Activated T-helper 2 cell treated with anti-CD3 and anti-CD28 coated beads, Interferon-gamma antibody, Interleukin-2, Interleukin-4, amounts not matched to agents 10 μg/mL and 5 μg/mL and 100 μg/mL, durations not matched to agents 14 hours and 24 hours and 36 hours (primary cell): ENCODE results near the gene ANK3. TPM values are rescaled to one million over a fixed set of nuclear protein-coding genes. Genes with fewer than 3 reads are reported as not detected.

Experiments
- DNase-seq: peaks from one replicate; pipeline ENCODE4 v3.0.0; 2021; ENCODE audit warnings: low spot score
- H3K27ac Mint-ChIP-seq: one replicate; pipeline ENCODE4 v1.8.0; 2021; ENCODE audit warnings: mixed read lengths
- H3K27me3 Mint-ChIP-seq: one replicate; pipeline ENCODE4 v1.8.0; 2021; ENCODE audit warnings: low read depth, mixed read lengths
- H3K36me3 Mint-ChIP-seq: one replicate; pipeline ENCODE4 v1.8.0; 2021; ENCODE audit warnings: low read depth, mixed read lengths
- H3K4me1 Mint-ChIP-seq: one replicate; pipeline ENCODE4 v1.8.0; 2021; ENCODE audit warnings: low read depth, mixed read lengths
- H3K4me3 Mint-ChIP-seq: one replicate; pipeline ENCODE4 v1.8.0; 2021; ENCODE audit warnings: low read depth, mild to moderate bottlenecking, moderate library complexity, mixed read lengths
- H3K9me3 Mint-ChIP-seq: one replicate; pipeline ENCODE4 v1.8.0; 2021; ENCODE audit warnings: mixed read lengths
- intact Hi-C: fragments of 100-400 bp; cut with micrococcal nuclease; formaldehyde crosslinking; loops from one replicate; pipeline ENCODE4 v1.15.1; 2023
- total RNA-seq: library from RNA; stranded (reverse); gene quantifications from 2 replicates; pipeline ENCODE4 v1.2.3, GENCODE V29; 2022

ANK3 gene
- total RNA-seq, 1 donor from 2014 or later: 14.4 TPM

DNA sequence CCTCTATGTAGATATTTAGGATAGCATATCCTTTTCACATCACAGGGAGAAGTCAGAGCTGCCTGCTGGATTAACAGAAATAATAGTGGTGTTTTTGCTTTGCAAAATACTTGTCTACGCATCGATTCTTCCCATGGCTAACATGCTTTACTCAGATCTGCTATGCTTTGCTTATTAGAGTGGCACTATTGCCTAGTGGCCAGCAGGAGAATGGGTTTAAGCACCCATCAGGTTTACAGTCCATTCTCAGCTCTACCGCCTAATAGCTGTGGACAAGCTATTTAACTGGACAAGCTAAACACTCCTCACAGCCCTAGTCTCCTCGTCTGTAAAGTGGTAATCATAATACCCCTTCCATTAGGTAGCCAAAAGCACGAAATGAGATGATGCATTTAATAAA, 265.1 kb downstream of the ANK3 start:
- H3K27me3 Mint-ChIP-seq: no peaks in the 10 kb centered on the region
- H3K9me3 Mint-ChIP-seq: no peaks in the 10 kb centered on the region
- H3K4me1 Mint-ChIP-seq: peaks cover 2% of the 10 kb centered on the region
- H3K27ac Mint-ChIP-seq: no peak overlapping the region
- intact Hi-C loops: no loop called here
- H3K4me3 Mint-ChIP-seq: no peak overlapping the region
- no peak for DNase-seq
- no peaks in the 10 kb centered on the region for H3K36me3 Mint-ChIP-seq

- H3K36me3 Mint-ChIP-seq: no peaks in the 10 kb centered on the region
- DNase-seq: no peak
- no peaks in the 10 kb centered on the region for H3K27me3 Mint-ChIP-seq
- H3K27ac Mint-ChIP-seq: no peak overlapping the region
- H3K4me1 Mint-ChIP-seq: peaks cover 2% of the 10 kb centered on the region
- H3K9me3 Mint-ChIP-seq: no peaks in the 10 kb centered on the region
- intact Hi-C loops: no loop called here
- no peak overlapping the region for H3K4me3 Mint-ChIP-seq
Measured at GRCh38 chr10:60123668-60124067, 266.0 kb downstream of the ANK3 start.

DNA sequence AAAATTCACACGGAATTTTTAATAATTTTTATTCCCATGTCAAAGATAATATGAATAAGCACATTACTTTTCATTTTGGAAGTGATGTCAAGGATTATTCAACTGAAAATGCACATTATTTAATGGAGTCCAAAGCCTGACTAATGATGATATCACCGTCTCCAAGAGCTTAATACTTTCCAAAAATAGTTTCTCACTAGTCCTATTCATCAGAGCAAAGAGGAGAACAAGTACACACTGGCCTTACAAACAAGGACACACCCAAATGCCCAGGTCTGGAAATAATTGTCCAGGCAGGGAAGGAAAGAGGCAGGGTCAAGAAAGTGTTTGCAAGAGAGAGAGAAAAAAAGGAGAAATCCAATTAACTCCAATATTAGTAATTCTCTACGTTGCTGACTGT, 266.5 kb downstream of the ANK3 start:
- Mint-ChIP-seq H3K4me1 (peaks cover 2% of the 10 kb centered on the region), H3K4me3 (no peak overlapping the region), H3K9me3 (no peaks in the 10 kb centered on the region), H3K27ac (no peak overlapping the region), H3K36me3 (no peaks in the 10 kb centered on the region), H3K27me3 (no peaks in the 10 kb centered on the region)
- DNase-seq: no peak
- intact Hi-C loops: no loop called here

- Mint-ChIP-seq H3K9me3 (no peaks in the 10 kb centered on the region), H3K36me3 (no peaks in the 10 kb centered on the region), H3K4me1 (peaks cover 2% of the 10 kb centered on the region), H3K27me3 (no peaks in the 10 kb centered on the region), H3K4me3 (no peak overlapping the region), H3K27ac (no peak overlapping the region)
- intact Hi-C loops: no loop called here
- DNase-seq: no peak
Measured at GRCh38 chr10:60122190-60122589, 267.5 kb downstream of the ANK3 start.

- intact Hi-C loops: loop anchor here (1.0 to 5.0 kb wide), 3 partner anchors 93 to 652 kb away; no protein-coding TSS in a partner anchor
- H3K4me1 Mint-ChIP-seq: no peaks in the 10 kb centered on the region
- H3K4me3 Mint-ChIP-seq: no peak overlapping the region
- no peak overlapping the region for H3K27ac Mint-ChIP-seq
- DNase-seq: no peak
- no peaks in the 10 kb centered on the region for H3K27me3 Mint-ChIP-seq
- no peaks in the 10 kb centered on the region for H3K9me3 Mint-ChIP-seq
- H3K36me3 Mint-ChIP-seq: no peaks in the 10 kb centered on the region
Measured at GRCh38 chr10:60114765-60115586, 274.7 kb downstream of the ANK3 start.

GRCh38 chr10:60110739-60111138, 278.9 kb downstream of the ANK3 start:
- Mint-ChIP-seq H3K9me3 (no peaks in the 10 kb centered on the region), H3K4me3 (no peak overlapping the region), H3K27me3 (no peaks in the 10 kb centered on the region), H3K4me1 (no peaks in the 10 kb centered on the region), H3K27ac (no peak overlapping the region), H3K36me3 (no peaks in the 10 kb centered on the region)
- DNase-seq: no peak
- intact Hi-C loops: loop anchor here (5.0 kb wide), 1 partner anchor 657 kb away; no protein-coding TSS in a partner anchor

DNA sequence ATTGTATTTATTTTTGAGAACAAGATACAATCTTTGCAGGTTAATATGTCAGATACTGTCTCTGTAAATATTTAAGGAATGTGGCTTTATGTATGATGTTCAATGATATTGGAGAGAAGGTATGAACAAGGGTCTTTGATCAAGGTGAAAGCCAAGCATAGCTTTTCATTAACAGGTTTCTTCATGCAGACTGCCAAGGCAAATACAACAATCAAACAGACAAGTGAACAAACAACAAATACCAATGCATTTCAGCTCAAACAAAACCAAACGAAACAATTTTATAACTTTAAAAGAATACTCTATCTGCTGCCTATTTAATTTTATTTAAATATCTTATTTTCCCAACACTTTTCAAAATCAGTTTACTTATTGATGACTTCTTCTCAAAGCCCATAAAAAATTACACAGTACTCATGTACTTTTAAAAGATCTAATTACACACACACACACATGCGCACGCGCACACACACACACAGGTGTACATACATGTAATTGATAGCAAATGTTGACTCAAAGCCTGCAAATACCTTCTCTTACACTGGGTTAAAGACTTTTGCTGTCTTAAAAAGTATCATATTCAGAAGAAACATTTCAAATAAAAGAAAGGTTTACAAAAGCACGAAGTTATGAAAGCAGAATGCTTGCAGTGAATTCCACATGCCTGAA, 282.2 kb downstream of the ANK3 start:
- DNase-seq: no peak
- Mint-ChIP-seq H3K36me3 (no peaks in the 10 kb centered on the region), H3K4me3 (no peak overlapping the region), H3K9me3 (no peaks in the 10 kb centered on the region), H3K4me1 (no peaks in the 10 kb centered on the region), H3K27ac (no peak overlapping the region), H3K27me3 (no peaks in the 10 kb centered on the region)
- intact Hi-C loops: no loop called here

DNA sequence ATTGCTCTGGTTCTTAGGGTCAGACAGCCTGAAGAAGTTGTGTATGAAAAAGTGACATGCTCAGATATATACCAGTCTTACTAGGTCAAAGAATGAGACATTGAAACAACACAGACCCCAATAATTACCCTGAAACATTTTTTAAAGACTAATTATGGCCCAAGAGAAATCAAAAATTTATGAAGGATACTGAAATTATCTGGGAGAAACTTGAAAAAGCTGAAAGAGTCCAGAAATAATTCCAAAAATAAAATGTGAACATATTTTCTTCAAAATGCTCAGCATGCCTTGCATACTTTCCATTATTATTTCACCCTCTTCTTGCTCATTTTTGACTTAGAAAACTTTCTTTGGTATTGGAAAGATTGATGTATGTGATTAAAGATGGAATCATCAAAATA, 284.4 kb downstream of the ANK3 start:
- intact Hi-C loops: no loop called here
- Mint-ChIP-seq H3K4me3 (no peak overlapping the region), H3K4me1 (no peaks in the 10 kb centered on the region), H3K27me3 (no peaks in the 10 kb centered on the region), H3K36me3 (no peaks in the 10 kb centered on the region), H3K9me3 (no peaks in the 10 kb centered on the region), H3K27ac (no peak overlapping the region)
- DNase-seq: no peak

DNA sequence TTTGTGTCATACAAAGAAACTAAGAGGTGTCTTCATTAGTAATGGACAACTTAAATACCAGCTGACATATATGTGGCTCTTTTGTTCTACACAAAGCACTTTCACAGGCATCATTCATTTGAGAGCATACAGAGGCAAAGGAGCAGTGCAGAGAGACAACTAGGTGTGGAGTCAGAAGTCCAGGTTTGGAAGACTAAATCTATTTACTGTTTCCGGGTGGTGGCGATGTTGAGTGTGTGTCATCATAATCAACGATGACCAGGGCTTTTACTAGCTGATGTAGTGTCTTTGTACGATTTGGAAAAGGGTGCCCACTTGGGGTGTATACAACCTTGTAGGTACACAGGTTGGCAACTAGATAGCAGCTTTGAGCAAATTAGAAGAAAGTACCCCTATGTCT, 287.9 kb downstream of the ANK3 start:
- intact Hi-C loops: loop anchor here (2.0 kb wide), 2 partner anchors 333 to 545 kb away; no protein-coding TSS in a partner anchor
- H3K36me3 Mint-ChIP-seq: no peaks in the 10 kb centered on the region

DNA sequence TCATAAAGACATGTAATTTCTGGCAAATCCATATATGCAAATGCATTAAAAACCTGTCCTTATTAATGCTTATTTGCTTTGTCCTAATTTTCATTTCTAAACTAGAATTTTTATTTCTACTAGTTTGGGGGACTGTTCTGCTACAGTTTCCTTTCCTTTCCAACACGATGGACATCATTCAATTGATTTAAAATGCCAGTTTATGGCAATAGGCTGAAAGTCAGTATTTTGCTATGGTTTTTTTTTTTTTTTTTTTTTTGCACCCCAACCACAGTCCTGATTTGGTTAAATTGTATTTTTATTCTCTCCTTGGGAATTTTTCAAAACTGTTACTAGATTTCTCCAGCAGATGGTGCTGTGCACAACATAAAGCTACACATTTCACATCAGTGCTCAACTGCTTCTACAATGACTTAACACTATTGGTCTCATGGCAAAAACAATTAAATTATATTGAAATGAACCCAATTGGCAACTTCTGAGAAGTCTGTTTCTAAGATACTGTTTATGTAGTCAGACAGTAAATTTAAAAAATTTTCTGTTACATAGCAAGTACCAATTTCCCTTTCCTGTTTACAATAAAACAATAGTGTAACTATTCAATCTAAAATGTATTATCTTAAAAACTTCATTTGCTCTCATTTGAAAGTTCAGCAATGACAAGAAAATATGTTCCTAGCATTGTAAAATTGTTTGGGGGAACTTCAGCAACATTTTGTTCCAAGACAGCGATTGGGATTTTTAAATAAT, 289.5 kb downstream of the ANK3 start:
- H3K27ac Mint-ChIP-seq: no peak overlapping the region
- no peak overlapping the region for H3K4me3 Mint-ChIP-seq
- intact Hi-C loops: loop anchor here (2.0 to 5.0 kb wide), 3 partner anchors 335 to 667 kb away; no protein-coding TSS in a partner anchor
- DNase-seq: no peak
- H3K27me3 Mint-ChIP-seq: no peaks in the 10 kb centered on the region
- H3K36me3 Mint-ChIP-seq: no peaks in the 10 kb centered on the region
- H3K4me1 Mint-ChIP-seq: no peaks in the 10 kb centered on the region
- no peaks in the 10 kb centered on the region for H3K9me3 Mint-ChIP-seq

More for the DNA sequence above, 287.9 kb downstream of the ANK3 start:
- no peaks in the 10 kb centered on the region for H3K9me3 Mint-ChIP-seq
- H3K27ac Mint-ChIP-seq: no peak overlapping the region
- H3K4me3 Mint-ChIP-seq: no peak overlapping the region
- H3K4me1 Mint-ChIP-seq: no peaks in the 10 kb centered on the region
- DNase-seq: no peak
- H3K27me3 Mint-ChIP-seq: no peaks in the 10 kb centered on the region

DNA sequence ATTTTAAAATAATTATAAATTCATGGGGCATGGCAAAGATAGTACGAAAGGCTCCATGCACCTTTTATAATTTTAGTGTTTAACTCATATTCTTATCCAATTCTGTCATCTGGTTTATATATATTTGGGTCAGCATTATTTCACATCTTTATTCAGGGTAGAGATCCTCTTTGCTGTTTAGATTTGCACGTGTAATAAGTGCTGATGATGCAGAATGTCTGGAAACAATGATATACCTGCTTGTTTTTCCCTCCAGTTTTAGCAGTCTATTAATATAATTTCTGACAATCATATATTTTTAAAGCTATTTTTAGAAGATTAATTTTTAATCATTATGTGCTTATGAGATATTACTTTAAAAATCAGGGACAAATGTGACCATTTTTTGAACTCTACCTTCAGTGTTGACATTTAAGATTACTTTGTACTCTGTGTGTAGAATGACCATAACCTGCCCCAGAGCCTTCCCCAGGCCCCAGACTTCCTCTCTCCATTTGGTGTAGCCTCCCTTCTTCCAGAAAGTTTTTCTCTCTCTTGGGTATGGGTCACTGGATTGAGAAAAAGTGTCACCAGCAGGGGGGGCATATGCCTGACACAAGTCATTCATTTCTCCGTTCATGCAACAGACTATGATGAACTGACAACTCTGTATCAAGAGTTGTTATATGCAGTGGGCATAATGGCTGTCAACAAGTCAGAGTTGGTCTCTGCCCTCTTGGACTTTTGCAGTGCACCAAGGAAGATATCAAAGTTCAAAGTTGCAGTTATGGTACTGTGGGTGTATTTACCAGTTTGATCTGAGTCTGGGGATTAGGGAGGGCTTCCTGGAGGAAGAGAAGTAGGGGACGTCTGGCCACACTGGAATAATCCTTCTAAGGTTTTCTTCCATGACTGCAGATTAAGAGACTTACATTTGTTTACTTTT, 290.7 kb downstream of the ANK3 start:
- Mint-ChIP-seq H3K36me3 (no peaks in the 10 kb centered on the region), H3K4me1 (no peaks in the 10 kb centered on the region), H3K27ac (no peak overlapping the region), H3K27me3 (no peaks in the 10 kb centered on the region), H3K9me3 (no peaks in the 10 kb centered on the region), H3K4me3 (no peak overlapping the region)
- intact Hi-C loops: loop anchor here (5.0 kb wide), 1 partner anchor 668 kb away; no protein-coding TSS in a partner anchor
- no peak for DNase-seq
